Heart left ventricle (tissue), 16 donors: Measurements from ENCODE around the gene KISS1. TPM values are rescaled to one million over a fixed set of nuclear protein-coding genes. Genes with fewer than 3 reads are reported as not detected.

Experiments
- ATAC-seq, 4 donors: fragments of 200-7000 bp; cut with Tn5 transposase; one replicate each; pipeline ENCODE4 v1.9.1; 2020 to 2022; ENCODE audit warnings: moderate library complexity in 4 of 4, mild to moderate bottlenecking in 3 of 4, moderate number of reproducible peaks in 1 of 4
- DNase-seq, 5 donors: peaks; one replicate each; pipeline ENCODE4 v3.0.0-alpha.2; 2020
- H3K27ac ChIP-seq, 12 donors: fragments of 200-600 bp; sonication (generic) in 4 of 12; one replicate each; pipeline versions ENCODE4 v1.5.0 to v1.8.0; 2016 to 2022; ENCODE audit warnings: mild to moderate bottlenecking in 2 of 12
- H3K27me3 ChIP-seq, 9 donors: fragments of 200-600 bp; sonication (generic) in 2 of 9; one replicate each; pipeline versions ENCODE4 v1.5.1 to v1.8.0; 2016 to 2022; ENCODE audit warnings: mild to moderate bottlenecking in 3 of 9
- H3K36me3 ChIP-seq, 9 donors: fragments of 200-600 bp; sonication (generic) in 2 of 9; one replicate each; pipeline versions ENCODE4 v1.5.0 to v1.8.0; 2018 to 2022; ENCODE audit warnings: mild to moderate bottlenecking in 2 of 9
- H3K4me1 ChIP-seq, 12 donors: fragments of 200-600 bp; sonication (generic) in 4 of 12; one replicate each; pipeline versions ENCODE4 v1.5.0 to v1.8.0; 2016 to 2022; ENCODE audit warnings: mild to moderate bottlenecking in 3 of 12
- H3K4me3 ChIP-seq, 12 donors: fragments of 200-600 bp; sonication (generic) in 4 of 12; one replicate each; pipeline versions ENCODE4 v1.5.0 to v1.8.0; 2017 to 2022; ENCODE audit warnings: mild to moderate bottlenecking in 9 of 12, moderate library complexity in 4 of 12
- H3K9me3 ChIP-seq, 12 donors: fragments of 200-600 bp; sonication (generic) in 4 of 12; one replicate each; pipeline versions ENCODE4 v1.5.0 to v1.8.0; 2016 to 2022; ENCODE audit warnings: mild to moderate bottlenecking in 1 of 12
- POLR2A ChIP-seq, 2 donors: fragments of 450-650 bp; IDR thresholded peaks; one replicate each; pipeline ENCODE4 v1.6.1; 2017; ENCODE audit warnings: antibody characterized with exemption in 2 of 2, mild to moderate bottlenecking in 2 of 2, moderate library complexity in 2 of 2
- WGBS, 4 donors: extraction: QIAGEN DNeasy Blood & Tissue Kit in 2 of 4; methylation state at CpG; one replicate each; pipeline versions ENCODE4 v1.1.5 to v1.1.7; 2013 to 2018; 5-methylcytosine and 5-hydroxymethylcytosine counted together
- intact Hi-C, 10 donors: fragments of 100-400 bp; cut with DNase I; formaldehyde crosslinking; loops; one replicate each; pipeline versions ENCODE4 v1.11.1 to v1.14.2; 2022
- polyA plus RNA-seq, 2 donors: library from polyadenylated mRNA; stranded (reverse); fragments of 200-250 nt; gene quantifications; one replicate each; pipeline ENCODE4 v1.2.3, GENCODE V29; 2013
- total RNA-seq, 9 donors: library from RNA; depleted of rRNA in 2 of 9; stranded (reverse); fragments of >200 nt in 2 of 9; fragmentation: NEBNext Ultra II Directional in 3 of 9; extraction: Animal tissue kit (Norgen Biotek cat#: 25700) in 3 of 9; gene quantifications; one replicate each; pipeline versions ENCODE4 v1.1.0 to v1.2.4, GENCODE V29; 2016 to 2023
- TF ChIP-seq, protein P1 (sequence below), 12 donors: fragments of 200-600 bp; sonication (generic) in 4 of 12; IDR thresholded peaks; one replicate each; pipeline versions ENCODE4 v1.5.0 to v1.8.0; 2018 to 2022; ENCODE audit warnings: antibody characterized with exemption in 12 of 12, mild to moderate bottlenecking in 5 of 12
- donor health status: ischemic (EF 13 %, LVEDD 7.1; RV severe dilation, severe dysfunction).
- donor health status: healthy with polysubstance abuse.
- donor health status: DM: no; HTN: yes; CAD: no.
- donor health status: DM: no; HTN: no; CAD: no.
- donor health status: ischemic (EF 25% LVEDD 6.9; RV normal size, moderate dysfunction).
- donor health status: ischemic (EF 25% LVEDD 5.7; RV mildly dilated, moderate dysfunction).
- donor health status: healthy.
- donor health status: DM: yes; HTN: yes; CAD: no.
- donor health status: ischemic (EF 35%, LVEDD 5.7; RV mildly dilated, moderate dysfunction).
- donor health status: nonischemic (EF 11% LVEDD 7.7; RV severe dilation, severe dysfunction).
- donor health status: DM: yes; HTN: yes; CAD: no.
- donor health status: PGD.
- donor health status: ischemic (EF 29% LVEDD 5.4; RV normal size, mild dysfunction).
- donor health status: nonischemic (EF 23%, LVEDD 6.1; RV moderate dilation, normal function).

The KISS1 gene
- total and polyA plus RNA-seq, 11 donors = not detected

GRCh38 chr1:204157962-204158361 lies 38.3 kb downstream of the KISS1 start:
- Histone ChIP-seq H3K27ac (no peak overlapping the region), H3K4me3 (no peak overlapping the region), H3K9me3 (no peaks in the 10 kb centered on the region), H3K4me1 (peaks cover 0 to under 1% (median 0%) of the 10 kb centered on the region in 12 donors), H3K27me3 (peaks cover 0 to 13% (median 0%) of the 10 kb centered on the region in 9 donors), H3K36me3 (no peaks in the 10 kb centered on the region)
- DNase-seq (no peak), ATAC-seq (no peak)
- intact Hi-C loops = no loop called here
- TF ChIP-seq, protein P1, sequence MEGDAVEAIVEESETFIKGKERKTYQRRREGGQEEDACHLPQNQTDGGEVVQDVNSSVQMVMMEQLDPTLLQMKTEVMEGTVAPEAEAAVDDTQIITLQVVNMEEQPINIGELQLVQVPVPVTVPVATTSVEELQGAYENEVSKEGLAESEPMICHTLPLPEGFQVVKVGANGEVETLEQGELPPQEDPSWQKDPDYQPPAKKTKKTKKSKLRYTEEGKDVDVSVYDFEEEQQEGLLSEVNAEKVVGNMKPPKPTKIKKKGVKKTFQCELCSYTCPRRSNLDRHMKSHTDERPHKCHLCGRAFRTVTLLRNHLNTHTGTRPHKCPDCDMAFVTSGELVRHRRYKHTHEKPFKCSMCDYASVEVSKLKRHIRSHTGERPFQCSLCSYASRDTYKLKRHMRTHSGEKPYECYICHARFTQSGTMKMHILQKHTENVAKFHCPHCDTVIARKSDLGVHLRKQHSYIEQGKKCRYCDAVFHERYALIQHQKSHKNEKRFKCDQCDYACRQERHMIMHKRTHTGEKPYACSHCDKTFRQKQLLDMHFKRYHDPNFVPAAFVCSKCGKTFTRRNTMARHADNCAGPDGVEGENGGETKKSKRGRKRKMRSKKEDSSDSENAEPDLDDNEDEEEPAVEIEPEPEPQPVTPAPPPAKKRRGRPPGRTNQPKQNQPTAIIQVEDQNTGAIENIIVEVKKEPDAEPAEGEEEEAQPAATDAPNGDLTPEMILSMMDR (IDR thresholded peaks at IDR 0.05) = no peak
- TF ChIP-seq POLR2A (IDR thresholded peaks at IDR 0.05) = no peak
- 60 to 74% (median 66%) methylated on average over 6 of the region's 6 CpGs for WGBS, 4 donors

- H3K36me3 ChIP-seq = no peaks in the 10 kb centered on the region
- peaks cover 0 to 9% (median 0%) of the 10 kb centered on the region in 9 donors for H3K27me3 ChIP-seq
- DNase-seq = peak in 1 of 5 donors; percentile 9
- intact Hi-C loops = no loop called here
- no peak for ATAC-seq
- H3K27ac ChIP-seq = no peak overlapping the region
- no peak overlapping the region for H3K4me3 ChIP-seq
- no peaks in the 10 kb centered on the region for H3K9me3 ChIP-seq
- 88 to 96% (median 90%) methylated on average over 10 of the region's 10 CpGs for WGBS, 4 donors
- H3K4me1 ChIP-seq = peaks cover 0 to 19% (median 9%) of the 10 kb centered on the region in 12 donors
- no peak for TF ChIP-seq POLR2A (IDR thresholded peaks at IDR 0.05)
- TF ChIP-seq, protein P1 (IDR thresholded peaks at IDR 0.05) = no peak
Observed at GRCh38 chr1:204155881-204156280, 40.4 kb downstream of the KISS1 start.

DNA sequence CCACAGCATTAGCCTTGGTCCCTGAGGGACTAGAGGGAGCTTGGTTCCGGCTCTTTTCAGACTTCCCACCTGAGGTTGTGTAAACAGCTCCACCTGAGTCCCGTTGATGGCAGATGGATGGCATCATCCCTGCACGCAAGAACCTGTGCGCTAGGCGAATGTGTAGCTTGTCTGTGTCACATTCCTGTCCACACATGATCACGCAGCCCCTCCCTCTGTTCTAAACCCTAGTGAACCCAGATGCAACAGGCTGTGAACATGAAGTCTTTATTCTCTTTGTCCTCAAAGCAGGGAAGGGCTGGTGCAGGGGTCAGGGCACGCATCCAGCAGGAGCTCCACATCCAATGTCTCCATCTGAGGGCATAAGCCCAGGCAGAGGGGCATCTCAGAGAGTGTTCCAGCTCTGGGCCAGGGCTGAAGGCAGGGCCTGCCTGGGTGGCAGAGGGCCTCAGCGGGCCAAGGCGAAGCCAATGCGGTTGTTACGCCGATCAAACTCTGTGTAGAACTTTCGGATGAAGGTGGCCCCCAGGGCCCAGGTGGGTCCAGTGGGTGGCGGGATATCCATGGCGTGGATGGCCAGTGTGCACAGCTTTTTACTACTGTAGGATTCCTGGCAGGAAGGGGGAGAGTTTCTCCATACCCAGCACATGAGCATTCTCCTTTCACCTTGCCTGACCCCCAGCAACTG lies 41.6 kb downstream of the KISS1 start:
- TF ChIP-seq, protein P1 (IDR thresholded peaks at IDR 0.05) = no peak
- no peak for TF ChIP-seq POLR2A (IDR thresholded peaks at IDR 0.05)
- 90 to 92% (median 91%) methylated on average over 15 of the region's 15 CpGs for WGBS, 4 donors

DNA sequence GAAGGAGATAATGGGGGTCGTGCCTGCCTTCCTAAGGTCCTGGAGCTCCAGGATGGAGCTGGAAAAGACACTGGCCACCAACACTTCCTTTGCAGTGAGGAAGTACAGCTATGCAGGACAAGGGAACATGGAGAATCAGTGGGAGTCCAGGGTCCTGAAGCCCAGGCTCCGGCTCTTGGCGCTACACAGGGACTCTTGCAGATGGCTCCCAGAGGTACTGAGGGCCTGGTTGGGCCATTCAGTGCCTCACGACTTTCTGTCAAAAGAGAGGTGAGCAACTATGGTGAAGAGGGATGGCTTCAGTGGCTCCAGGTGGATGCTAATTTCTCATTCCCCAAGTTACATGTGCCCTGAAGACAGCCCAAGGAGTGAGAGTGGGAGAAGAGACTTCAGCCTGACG lies 42.6 kb downstream of the KISS1 start:
- WGBS, 4 donors = 88 to 91% (median 90%) methylated on average over 4 to 5 of the region's 5 CpGs
- H3K27ac ChIP-seq = no peak overlapping the region
- no peak for ATAC-seq

More for the DNA sequence above, 41.6 kb downstream of the KISS1 start:
- intact Hi-C loops = no loop called here
- Histone ChIP-seq H3K27me3 (peaks cover 0 to 10% (median 0%) of the 10 kb centered on the region in 9 donors), H3K27ac (no peak overlapping the region), H3K4me1 (peaks cover 0 to 27% (median 10%) of the 10 kb centered on the region in 12 donors), H3K36me3 (no peaks in the 10 kb centered on the region), H3K4me3 (no peak overlapping the region), H3K9me3 (no peaks in the 10 kb centered on the region)
- DNase-seq (peak in 1 of 5 donors; percentile 13), ATAC-seq (no peak)

More for the DNA sequence above, 42.6 kb downstream of the KISS1 start:
- peaks cover 0 to 10% (median 0%) of the 10 kb centered on the region in 9 donors for H3K27me3 ChIP-seq
- intact Hi-C loops = no loop called here
- no peak for TF ChIP-seq POLR2A (IDR thresholded peaks at IDR 0.05)
- TF ChIP-seq, protein P1 (IDR thresholded peaks at IDR 0.05) = no peak
- no peak overlapping the region for H3K4me3 ChIP-seq
- H3K36me3 ChIP-seq = no peaks in the 10 kb centered on the region
- no peaks in the 10 kb centered on the region for H3K9me3 ChIP-seq
- peaks cover 0 to 27% (median 10%) of the 10 kb centered on the region in 12 donors for H3K4me1 ChIP-seq
- DNase-seq = peak in 1 of 5 donors; percentile 2
